ENCODE measurements around the gene HSPA5.
"Not testable (repeated sequence)": the region's sequence is repeated elsewhere in the genome, so short reads cannot be mapped to it uniquely, and the experiment has no call there.

HSPA5 gene

DNA sequence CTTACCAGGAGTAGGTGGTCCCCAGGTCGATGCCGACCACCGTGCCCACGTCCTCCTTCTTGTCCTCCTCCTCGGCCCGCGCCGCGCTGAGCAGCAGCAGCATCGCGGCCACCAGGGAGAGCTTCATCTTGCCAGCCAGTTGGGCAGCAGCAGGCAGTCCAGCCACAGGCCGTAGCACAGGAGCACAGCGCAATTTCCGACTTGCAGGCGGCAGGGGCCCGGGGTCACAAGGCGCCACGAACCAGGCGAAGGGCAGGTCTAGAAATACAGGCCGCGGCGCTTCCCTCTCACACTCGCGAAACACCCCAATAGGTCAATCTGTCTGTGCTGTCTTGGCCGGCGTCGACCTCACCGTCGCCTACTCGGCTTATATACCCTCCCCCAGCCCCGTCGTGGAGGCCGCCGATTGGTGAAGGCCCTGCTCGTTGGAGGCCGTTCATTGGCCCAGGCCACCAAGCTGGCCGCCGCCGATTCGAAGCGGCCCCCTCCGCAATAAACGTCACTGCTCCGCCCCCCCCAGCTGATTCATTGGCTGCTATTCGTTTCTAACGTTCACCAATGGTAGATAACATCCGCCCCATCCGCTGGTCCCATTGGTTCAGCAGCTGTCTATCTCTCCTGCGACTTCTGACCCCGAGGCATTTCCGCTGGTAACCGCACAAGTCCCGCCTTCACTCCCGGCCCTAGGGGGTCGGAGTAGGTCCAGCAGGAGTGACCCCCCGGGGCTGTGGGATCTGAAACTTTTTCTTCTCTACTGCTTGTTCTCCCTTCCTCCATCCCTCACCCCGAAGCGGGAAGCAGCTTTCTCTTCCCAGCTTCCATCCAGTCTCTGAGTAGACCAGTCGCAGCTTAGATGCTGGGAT, at the start of gene HSPA5:
Gene HSPA5, minus strand, starts transcription at position 344 of the 863 bp plus-strand sequence. Its CDS starts 217 bp downstream, at position 127.
- DNase-seq: peak; percentile 99

DNA sequence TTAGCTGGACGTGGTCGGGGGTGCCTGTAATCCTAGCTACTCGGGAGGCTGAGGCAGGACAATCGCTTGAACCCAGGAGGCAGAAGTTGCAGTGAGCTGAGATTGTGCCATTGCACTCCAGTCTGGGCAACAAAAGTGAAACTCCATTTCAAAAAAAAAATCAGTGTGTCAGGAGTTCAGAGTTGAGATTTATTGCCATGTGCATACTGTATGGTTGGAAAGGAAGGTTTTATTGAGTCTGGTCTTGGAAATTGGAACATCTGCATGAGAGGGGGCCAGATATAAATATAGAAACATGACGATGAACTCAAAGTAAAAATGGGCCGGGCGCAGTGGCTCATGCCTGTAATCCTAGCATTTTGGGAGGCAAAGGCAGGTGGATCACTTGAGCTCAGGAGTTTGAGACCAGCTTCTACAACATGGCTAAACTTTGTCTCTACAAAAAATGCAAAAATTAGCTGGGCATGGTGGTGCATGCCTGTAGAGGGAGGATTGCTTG, 45.8 kb upstream of the HSPA5 start:
- not testable (repeated sequence) for DNase-seq

DNA sequence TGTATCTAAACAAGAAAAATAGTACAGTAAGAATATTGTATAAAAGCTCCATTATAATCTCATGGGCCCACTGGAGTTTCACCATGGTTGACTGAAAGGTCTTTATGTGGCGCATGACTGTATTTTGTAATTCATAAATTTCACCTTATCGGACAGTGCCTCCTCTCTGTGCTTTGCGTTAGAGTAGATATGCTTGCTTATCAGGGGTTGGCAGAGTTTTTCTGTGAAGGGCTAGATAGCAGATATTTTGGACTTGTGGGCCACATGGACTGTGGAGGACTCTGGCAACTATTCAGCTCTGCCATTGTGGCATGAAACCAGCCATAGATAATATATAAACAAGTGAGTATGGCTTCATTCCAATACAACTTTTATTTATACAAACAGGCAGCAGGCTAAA, 43.7 kb upstream of the HSPA5 start:
- no peak for DNase-seq

DNA sequence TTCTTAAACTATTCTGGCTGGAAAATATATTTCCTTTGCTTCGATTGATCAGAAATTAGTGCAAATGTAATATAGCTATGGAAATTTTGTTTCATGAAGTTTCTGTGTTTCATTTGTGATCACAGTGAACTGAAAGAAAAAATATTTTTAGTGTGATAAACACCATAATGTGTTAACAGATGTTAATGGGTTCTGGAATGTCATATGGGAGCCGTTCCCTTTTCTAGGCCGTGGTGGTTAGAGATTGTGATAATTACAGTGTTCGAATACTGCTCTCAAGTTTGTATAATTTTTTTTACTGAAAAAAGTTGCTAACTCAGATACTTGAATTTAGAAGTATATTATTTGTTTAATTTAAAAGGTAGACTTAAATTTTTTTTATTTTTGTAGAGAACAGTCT, 39.8 kb upstream of the HSPA5 start:
- DNase-seq: no peak

DNA sequence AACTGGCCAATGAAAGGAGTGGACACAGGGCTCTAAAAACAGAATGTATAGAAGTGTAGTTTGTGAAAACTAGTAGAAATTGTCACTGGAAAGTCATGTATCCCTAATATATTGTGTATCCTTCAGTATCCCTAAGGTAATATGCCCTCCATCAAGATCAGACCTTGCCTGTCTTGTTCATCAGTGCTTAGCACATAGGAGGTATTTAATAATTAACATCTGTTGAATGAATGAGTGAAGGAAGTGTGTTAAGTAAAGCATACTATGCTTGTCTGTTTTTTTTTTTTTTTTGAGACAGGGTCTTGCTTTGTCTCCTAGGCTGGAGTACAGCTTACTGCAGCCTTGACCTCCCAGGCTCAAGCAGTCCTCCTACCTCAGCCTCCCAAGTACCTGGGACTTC, 36.3 kb upstream of the HSPA5 start:
- no peak for DNase-seq

DNA sequence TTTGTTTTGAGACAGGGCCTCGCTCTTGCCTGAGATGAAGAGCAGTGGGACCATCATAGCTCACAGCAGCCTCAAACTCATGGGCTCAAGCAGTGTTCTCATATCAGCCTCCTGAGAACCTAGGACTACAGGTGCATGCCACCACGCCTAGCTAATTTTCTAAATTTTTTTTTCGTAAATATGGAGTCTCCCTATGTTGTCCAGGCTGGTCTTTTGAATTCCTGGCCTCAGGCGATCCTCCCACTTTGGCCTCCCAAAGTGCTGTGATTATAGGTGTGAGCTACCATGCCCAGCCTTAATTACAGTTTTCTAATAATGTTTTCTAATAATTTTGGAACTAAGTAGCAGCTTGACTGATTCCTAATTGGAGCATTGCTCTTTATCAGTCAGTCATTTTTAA, 35.6 kb upstream of the HSPA5 start:
- DNase-seq: no peak

DNA sequence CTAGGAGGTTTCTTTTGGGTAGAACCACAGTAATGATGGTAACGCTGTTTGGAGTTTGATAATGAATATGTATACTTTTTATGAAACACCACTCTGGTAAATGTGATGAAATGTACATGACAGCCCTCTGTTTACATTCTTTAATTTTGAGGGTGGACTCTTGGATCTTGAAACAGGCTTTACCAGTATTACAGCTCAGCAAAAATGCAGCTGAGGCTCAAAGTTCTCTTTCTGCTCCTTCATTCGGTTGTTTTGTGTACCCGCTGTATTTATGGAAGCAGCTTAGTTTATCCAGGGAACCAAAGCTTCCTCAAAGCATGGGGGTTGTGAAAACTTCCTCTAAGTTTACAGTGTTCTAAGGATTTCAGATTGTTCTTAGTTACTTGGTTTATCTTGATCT, 31.6 kb upstream of the HSPA5 start:
- DNase-seq: no peak

DNA sequence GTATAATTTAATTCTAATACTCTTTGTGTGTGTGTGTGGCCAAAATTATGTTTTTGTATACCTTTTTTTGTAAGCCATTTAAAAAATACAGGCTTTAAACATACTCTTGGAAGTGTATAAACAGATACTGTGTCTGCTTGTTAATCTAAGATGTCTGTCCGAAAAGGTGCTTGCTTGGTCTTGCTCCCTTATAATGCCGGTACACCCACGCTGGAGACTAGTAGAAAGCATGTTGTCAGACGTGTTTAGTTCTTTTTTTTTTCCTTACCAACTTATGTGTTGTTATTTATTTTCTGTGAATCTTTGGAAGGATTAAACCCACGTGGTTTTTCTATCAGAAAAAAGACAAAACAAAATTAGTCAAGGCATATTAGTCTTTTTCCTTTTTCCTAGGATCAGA, 29.9 kb upstream of the HSPA5 start:
- DNase-seq: no peak

DNA sequence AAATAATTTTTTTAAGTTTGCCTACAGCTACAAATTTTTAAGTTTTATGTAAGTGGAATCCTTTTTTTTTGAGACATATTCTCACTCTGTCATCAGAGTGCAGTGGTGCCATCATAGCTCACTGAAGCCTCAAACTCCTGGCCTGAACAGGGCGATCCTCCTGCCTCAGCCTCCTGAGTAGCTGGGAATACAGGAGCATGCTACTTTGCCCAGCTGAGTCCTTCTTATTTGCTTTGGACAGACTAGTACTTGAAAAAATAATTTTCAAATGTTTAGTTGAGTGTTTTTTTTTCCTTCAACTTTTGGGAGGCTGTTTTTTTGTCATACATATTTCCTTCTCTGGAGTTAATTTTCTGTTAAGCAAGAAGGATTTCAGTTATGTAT, 27.9 kb upstream of the HSPA5 start:
- no peak for DNase-seq

DNA sequence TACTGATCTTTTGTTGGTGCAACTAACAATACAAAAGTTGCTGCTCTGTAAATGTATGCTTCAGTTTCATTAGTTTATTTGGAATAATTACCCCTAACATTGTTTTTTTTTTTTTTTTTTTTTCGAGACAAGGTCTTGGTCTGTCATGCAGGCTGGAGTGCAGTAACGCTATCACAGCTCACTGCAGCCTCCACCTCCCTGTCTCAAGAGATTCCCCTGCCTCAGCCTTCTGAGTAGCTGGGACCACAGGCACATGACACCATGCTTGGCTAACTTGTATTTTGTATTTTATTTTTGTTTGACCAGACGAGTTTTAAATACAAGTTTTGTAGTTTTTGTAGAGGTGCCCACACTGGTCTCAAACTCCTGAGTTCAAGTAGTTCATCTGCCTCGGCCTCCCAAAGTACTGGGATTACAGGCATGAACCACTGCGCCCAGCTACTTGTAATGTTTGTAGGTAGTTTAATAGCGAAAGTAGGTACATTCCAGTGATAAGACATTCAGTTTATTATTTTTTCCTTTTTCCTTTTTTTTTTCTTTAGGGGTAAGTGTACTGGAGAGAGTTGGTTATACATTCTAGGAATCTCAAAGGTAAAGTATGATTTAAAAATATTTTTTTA, 27.4 kb upstream of the HSPA5 start:
- no peak for DNase-seq

DNA sequence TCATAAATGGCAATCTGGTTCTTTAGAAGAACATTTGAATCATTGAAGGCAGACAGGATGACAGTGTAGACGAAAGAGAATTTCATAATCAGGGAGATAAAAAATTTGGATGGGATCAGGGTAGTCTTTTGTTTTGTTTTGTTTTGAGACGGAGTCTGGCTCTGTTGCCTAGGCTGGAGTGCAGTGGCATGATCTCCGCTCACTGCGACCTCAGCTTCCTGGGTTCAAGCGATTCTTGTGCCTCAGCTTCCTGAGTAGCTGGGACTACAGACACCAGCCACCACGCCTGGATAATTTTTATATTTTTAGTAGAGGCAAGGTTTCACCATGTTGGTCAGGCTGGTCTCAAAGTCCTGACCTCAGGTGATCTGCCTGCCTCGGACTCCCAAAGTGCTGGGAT, 22.9 kb upstream of the HSPA5 start:
- not testable (repeated sequence) for DNase-seq

DNA sequence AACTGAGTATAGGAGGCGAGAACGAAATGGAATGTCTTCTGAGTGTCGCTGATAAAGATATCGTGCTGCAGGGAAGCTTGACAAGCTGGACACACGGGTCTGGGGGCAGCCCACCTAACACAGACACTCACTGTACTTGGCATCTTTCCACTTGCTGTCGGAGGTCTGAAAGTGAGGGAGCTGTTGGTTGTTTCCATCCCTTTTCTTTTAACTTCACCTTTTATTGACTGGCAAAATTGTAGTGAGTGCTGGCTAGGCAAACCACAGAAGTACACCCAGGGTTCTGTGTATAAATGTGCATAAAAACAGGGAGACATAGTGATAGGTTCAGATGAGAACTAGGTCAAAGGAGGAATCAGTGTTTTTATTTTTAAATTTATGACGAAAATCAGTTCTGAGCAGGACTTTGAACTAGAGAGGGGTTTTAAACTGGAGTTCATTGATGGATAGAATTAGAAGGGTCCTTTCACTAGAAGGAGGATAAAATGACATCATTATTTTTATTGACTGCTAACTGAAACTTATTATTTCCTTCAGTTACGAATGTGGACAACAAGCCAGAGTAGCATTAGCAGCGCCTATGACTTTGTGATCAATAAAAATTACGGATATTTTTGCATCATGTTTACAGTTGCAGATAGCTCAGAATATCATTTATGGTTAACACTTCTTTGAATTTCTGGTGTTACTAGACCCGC, 21.3 kb upstream of the HSPA5 start:
- DNase-seq: no peak

DNA sequence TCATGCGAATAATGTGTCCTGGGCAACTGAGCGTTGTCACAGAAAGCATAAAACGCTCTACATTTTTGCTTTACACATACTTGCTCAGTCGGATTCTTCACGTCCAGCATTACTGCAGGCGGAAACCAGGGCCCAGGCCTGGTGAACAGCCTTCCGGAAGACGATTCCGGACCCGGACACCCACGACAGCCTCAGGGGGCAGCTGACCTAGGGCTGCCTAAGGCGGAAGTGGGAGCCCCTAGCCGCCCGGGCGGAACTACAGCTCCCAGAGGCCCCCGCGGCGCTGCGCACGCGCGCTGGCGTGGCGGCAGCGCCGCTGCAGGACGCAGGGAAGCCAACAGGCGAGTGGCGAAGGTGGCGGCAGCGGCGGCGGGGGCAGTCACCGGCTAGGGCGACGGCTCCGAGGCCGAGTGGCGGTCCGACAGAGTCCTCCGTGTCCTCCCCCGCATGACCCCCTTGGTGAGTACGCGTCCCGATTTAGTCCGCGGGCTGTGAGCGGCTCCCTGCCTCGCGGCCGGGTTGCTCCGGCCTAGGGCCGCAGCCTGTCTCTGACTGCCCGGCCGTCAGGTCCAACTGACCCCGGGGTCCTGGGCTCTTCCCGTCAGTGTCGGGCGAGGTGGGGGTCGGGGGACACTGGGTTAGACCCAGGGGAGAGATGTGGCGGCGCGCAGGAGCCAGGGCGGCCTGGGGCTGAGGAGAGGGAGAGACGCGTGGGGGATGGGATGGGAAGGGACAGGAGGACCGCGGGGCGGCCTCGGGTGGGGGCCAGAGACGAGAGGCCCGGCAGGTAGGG, 20.6 kb upstream of the HSPA5 start, which contains the start of gene GAPVD1:
Gene GAPVD1, plus strand, starts transcription at position 326 of the 793 bp plus-strand sequence. CDS start 37,096 bp downstream, outside the sequence.
- DNase-seq: peak; percentile 81

DNA sequence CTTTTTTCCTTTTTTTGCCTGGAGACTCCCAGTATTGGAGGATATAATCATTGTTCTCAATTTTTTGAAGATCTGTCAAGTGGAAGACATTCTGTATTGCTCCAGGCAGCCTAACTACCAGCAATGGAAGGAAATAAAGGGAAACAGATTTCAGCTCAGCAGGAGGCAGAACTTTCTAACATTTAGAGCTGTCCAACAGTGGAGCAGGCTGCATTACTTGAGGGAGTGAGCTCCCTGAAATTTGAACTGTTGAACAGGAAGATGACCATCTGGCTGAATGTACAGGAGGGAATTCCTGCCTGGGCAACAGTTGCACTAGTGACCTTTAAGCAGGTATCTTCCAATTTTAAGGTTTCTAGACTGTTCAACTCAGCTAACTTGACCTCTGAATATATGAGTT, 19.4 kb upstream of the HSPA5 start:
- DNase-seq: no peak

DNA sequence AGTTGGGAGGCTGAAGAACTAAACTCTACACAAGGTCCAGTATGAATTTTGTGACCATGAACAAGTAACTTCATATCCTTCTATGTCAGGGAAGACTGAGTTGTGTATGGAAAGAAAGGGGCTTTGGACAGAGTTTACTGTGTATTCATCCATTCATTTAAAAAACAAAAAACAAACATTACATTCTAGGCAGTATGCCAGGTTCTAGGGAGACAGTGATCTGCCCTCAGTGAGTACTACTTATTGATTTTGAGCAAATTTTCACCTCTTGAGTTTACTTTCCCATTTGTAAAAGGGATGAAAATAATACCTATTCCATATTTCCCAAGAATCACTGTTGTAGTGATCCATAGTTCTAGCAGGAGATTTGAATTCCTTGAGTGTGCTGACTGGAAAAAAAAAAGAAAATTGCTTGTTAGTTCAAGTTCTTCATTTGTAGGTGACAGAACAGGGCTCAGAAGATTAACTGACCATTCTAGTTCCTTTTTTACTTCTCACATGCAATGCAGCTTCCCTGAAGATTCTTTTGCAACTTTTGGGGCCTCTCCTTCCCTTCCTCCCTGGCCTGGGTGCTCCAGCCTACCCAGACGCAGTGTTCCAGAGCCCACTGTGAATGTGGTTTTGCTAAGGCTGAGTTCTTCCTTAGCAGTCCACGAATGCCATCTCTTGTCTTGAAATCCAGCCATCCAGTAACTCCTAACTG, 17.8 kb upstream of the HSPA5 start:
- no peak for DNase-seq

DNA sequence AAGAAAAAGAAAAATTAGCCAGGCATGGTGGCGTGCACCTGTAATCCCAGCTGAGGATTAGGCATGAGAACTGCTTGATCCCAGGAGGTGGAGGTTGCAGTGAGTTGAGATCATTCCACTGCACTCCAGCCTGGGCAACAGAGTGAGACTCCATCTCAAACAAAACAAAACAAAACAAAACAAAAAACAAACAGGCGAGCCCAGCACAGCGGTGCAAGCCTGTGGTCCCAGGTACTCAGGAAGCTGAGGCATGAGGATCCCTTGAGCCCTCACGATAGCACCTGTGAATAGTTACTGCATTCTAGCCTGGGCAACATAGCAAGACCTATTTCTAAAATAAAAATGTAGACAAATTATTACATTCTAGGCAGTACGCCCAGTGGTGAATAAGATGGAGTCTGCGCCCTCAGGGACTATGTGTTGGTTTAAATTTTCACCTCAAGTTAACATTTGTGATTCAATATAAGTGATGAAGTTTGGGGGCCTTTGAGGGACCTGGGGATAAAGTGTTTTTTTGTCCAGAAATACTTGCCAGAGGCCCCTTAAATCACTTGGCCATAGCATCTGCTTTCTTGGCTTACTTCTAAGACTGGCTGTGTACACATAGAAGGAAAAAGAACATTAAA, 17.1 kb upstream of the HSPA5 start:
- DNase-seq: no peak

DNA sequence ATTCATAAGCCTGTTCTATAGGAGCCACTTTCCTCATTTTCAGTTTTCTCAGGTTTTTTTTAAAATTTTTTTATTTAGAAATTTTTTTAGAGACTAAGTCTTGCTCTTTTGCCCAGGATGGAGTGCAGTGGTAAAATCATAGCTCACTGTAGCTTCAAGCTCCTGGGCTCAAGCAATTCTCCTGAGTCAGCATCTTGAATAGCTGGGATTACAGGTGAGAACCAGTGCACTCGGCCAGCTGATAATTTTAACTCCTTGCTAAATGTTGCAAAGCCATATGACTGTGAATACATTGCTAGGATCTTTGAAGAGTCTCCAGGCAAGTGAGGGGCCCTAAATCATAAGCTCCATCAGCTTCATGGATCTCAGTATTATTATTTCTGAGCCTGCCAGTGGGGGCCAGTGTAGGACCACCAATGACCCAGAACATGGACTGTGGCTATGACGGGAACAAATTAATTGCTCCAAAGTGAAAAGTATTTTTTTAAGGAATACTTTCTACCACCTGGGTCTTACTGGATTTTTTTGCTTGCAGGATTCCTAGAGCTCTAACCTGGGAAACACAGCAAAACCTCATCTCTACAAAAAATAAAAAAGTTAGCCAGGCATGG, 14.7 kb upstream of the HSPA5 start:
- no peak for DNase-seq

DNA sequence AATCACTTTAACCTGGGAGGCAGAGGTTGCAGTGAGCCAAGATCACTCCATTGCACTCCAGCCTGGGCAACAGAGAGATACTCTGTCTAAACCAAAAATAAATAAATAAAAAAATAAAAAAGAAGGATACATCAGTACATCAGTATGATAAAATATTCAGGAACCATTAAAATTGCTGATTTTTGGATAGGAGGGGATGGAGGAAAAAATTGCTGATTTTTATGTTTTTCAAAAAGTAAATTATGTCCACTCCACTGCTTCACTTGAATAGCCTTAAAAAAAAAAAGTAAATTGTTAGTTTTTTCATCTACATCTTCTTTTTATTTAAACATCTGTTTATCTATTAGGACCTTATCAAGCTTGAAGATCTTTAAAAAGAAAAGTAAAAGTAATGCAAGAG, 13.1 kb upstream of the HSPA5 start:
- DNase-seq: no peak

DNA sequence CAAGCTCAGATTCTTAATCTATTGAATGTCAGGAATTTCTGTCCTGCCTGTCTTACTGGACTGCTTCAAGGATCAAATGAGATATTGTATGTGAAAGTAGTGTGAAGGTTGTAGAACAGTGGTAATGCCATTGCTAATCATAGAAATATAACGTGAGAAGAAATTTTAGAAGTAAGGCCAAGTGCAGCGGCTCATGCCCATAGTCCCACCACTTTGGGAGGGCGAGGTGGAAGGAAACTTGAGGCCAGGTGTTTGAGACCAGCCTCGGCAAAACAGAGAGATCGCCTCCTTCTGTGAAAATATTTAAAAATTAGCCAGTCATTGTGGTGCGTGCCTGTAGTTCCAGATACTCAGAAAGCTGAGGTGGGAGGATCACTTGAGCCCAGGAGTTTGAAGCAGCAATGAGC, 5.1 kb upstream of the HSPA5 start:
- DNase-seq: no peak

DNA sequence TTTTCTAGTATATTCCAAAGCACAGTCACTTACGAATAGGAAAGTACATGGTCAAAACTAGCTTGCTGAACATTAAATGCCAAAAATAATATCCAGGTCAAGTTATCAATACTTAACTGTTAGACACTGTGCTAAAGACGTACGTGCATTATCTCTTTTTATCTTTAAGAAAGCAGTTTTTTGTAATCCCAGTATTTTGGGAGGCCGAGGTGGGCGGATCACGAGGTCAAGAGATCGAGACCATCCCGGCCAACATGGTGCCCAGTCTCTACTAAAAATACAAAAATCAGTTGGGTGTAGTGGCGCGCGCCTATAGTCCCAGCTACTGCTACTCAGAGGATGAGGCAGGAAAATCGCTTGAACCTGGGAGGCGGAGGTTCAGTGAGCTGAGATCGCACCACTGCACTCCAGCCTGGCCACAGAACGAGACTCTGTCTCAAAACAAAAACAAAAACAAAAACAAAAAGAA, 2.7 kb upstream of the HSPA5 start:
- DNase-seq: no peak

All from activated CD4-positive, alpha-beta T cell treated with anti-CD3 and anti-CD28 coated beads for 1 hour (primary cell).